K562 (cell line): ENCODE measurements around the gene ZFAND2B. TPM values are rescaled to one million over a fixed set of nuclear protein-coding genes. Genes with fewer than 3 reads are reported as not detected.

Experiments used
- KLF1 ChIP-seq: fragments of 450-650 bp; IDR thresholded peaks from 2 replicates; pipeline ENCODE4 v1.6.1; 2016; ENCODE audit warnings: missing genetic modification characterization, missing compliant biosample characterization
- MTA1 ChIP-seq: fragments of 450-650 bp; IDR thresholded peaks from 2 replicates; pipeline ENCODE4 v1.6.1; 2017; ENCODE audit warnings: borderline replicate concordance
- SRSF7 ChIP-seq: fragments of 200-400 bp; formaldehyde crosslinking; optimal IDR thresholded peaks from 2 replicates; pipeline ENCODE3; 2017; ENCODE audit warnings: mild to moderate bottlenecking, low read depth, low read length
- ZBED1 ChIP-seq: IDR thresholded peaks from 2 replicates; pipeline ENCODE4 v1.6.1; 2014
- ZC3H4 ChIP-seq: sonication (generic); formaldehyde crosslinking; IDR thresholded peaks from 2 replicates; pipeline ENCODE4 v1.9.0; 2021; ENCODE audit warnings: missing genetic modification reagents, borderline replicate concordance
- ZNF316 ChIP-seq: fragments of 450-650 bp; IDR thresholded peaks from 2 replicates; pipeline ENCODE4 v1.6.1; 2016
- polyA plus RNA-seq, 8 experiments: library from polyadenylated mRNA; depleted of rRNA in 4 of 8; stranded (reverse) in 5 of 8; unstranded in 3 of 8; fragments of >200 nt; fragmentation: Nextera tagmentation in 2 of 8; fragmentation: Illumina TruSeq in 1 of 8; extraction: Ambion mirVana in 2 of 8; extraction: Trizol in 1 of 8; gene quantifications; 2 replicates each; pipeline versions ENCODE4 v1.2.1 to v1.2.3, GENCODE V29; 2011 to 2014; ENCODE audit warnings: inconsistent platforms in 1 of 8, missing spikeins in 1 of 8
- total RNA-seq, 7 experiments: library from RNA; depleted of rRNA in 6 of 7; stranded (reverse); fragments of >200 nt in 6 of 7; fragmentation: Illumina TruSeq in 2 of 7; extraction: Trizol in 2 of 7; gene quantifications; 2 replicates each; pipeline versions ENCODE4 v1.2.1 to v1.2.3, GENCODE V29; 2011 to 2021; ENCODE audit warnings: low replicate concordance in 1 of 7
- TF ChIP-seq, protein P1 (sequence below): fragments of 450-650 bp; IDR thresholded peaks from 2 replicates; pipeline ENCODE4 v1.6.1; 2016; ENCODE audit warnings: mild to moderate bottlenecking, moderate library complexity
- TF ChIP-seq, protein P2 (sequence below): fragments of 250-450 bp; sonication (Bioruptor Pico); IDR thresholded peaks from 2 replicates; pipeline ENCODE4 v1.4.0; 2020
- TF ChIP-seq, protein P3 (sequence below), 2 experiments: IDR thresholded peaks; 2 replicates each; pipeline ENCODE4 v1.6.1; 2011; ENCODE audit warnings: borderline replicate concordance in 1 of 2, control low read depth in 1 of 2, low read depth in 1 of 2, low read length in 1 of 2, mild to moderate bottlenecking in 1 of 2, mixed read lengths in 1 of 2, moderate library complexity in 1 of 2; ENCODE audit not compliant: insufficient read depth in 1 of 2, insufficient read length in 1 of 2, poor library complexity in 1 of 2, severe bottlenecking in 1 of 2; ENCODE audit errors: extremely low read depth in 1 of 2

ZFAND2B gene
- total and polyA plus RNA-seq, 9 of the 15 experiments (the other 6 are each of a cell fraction or from before 2014, with no cell fraction given): 9.9 to 33.3 (median 26.1) TPM

DNA sequence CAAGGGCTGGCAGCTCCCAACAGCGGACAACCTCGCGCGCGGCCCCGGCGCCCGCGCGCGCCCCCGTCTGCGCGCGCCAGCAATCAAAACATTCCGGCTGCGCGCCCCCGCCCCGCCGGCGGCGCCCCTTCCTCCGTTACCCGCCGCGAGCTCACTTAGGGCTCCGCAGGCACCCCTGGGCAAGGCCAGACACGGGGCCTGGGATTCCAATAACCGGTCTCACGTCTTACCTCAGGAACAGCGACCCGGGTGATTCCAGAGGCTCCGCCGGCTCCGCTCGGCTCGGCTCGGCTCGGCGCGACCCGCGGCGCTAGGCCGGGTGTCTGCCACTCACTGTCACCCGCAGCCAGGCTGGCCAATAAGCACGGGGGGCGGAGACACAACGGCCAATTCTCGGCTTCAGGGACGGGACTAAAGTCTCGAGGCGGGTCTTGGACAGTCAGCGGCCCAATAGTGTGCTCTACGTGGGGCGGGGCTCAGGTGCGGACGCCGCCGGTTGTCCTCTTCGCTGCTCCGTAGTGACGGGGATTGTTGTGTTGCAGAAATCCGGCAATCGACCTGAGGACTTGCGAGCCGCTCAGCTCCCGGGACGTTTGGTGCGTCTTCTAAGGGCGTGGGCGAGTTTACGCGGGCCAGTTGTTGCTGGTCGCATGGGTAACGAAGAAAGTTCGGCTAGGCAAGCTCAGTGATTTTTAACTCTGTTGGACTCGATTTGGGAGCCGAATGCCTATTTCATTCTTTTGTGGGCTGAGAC lies 22.9 kb downstream of the ZFAND2B start, which contains the start of the genes ANKZF1 and ATG9A (continued):
- TF ChIP-seq, protein P1, sequence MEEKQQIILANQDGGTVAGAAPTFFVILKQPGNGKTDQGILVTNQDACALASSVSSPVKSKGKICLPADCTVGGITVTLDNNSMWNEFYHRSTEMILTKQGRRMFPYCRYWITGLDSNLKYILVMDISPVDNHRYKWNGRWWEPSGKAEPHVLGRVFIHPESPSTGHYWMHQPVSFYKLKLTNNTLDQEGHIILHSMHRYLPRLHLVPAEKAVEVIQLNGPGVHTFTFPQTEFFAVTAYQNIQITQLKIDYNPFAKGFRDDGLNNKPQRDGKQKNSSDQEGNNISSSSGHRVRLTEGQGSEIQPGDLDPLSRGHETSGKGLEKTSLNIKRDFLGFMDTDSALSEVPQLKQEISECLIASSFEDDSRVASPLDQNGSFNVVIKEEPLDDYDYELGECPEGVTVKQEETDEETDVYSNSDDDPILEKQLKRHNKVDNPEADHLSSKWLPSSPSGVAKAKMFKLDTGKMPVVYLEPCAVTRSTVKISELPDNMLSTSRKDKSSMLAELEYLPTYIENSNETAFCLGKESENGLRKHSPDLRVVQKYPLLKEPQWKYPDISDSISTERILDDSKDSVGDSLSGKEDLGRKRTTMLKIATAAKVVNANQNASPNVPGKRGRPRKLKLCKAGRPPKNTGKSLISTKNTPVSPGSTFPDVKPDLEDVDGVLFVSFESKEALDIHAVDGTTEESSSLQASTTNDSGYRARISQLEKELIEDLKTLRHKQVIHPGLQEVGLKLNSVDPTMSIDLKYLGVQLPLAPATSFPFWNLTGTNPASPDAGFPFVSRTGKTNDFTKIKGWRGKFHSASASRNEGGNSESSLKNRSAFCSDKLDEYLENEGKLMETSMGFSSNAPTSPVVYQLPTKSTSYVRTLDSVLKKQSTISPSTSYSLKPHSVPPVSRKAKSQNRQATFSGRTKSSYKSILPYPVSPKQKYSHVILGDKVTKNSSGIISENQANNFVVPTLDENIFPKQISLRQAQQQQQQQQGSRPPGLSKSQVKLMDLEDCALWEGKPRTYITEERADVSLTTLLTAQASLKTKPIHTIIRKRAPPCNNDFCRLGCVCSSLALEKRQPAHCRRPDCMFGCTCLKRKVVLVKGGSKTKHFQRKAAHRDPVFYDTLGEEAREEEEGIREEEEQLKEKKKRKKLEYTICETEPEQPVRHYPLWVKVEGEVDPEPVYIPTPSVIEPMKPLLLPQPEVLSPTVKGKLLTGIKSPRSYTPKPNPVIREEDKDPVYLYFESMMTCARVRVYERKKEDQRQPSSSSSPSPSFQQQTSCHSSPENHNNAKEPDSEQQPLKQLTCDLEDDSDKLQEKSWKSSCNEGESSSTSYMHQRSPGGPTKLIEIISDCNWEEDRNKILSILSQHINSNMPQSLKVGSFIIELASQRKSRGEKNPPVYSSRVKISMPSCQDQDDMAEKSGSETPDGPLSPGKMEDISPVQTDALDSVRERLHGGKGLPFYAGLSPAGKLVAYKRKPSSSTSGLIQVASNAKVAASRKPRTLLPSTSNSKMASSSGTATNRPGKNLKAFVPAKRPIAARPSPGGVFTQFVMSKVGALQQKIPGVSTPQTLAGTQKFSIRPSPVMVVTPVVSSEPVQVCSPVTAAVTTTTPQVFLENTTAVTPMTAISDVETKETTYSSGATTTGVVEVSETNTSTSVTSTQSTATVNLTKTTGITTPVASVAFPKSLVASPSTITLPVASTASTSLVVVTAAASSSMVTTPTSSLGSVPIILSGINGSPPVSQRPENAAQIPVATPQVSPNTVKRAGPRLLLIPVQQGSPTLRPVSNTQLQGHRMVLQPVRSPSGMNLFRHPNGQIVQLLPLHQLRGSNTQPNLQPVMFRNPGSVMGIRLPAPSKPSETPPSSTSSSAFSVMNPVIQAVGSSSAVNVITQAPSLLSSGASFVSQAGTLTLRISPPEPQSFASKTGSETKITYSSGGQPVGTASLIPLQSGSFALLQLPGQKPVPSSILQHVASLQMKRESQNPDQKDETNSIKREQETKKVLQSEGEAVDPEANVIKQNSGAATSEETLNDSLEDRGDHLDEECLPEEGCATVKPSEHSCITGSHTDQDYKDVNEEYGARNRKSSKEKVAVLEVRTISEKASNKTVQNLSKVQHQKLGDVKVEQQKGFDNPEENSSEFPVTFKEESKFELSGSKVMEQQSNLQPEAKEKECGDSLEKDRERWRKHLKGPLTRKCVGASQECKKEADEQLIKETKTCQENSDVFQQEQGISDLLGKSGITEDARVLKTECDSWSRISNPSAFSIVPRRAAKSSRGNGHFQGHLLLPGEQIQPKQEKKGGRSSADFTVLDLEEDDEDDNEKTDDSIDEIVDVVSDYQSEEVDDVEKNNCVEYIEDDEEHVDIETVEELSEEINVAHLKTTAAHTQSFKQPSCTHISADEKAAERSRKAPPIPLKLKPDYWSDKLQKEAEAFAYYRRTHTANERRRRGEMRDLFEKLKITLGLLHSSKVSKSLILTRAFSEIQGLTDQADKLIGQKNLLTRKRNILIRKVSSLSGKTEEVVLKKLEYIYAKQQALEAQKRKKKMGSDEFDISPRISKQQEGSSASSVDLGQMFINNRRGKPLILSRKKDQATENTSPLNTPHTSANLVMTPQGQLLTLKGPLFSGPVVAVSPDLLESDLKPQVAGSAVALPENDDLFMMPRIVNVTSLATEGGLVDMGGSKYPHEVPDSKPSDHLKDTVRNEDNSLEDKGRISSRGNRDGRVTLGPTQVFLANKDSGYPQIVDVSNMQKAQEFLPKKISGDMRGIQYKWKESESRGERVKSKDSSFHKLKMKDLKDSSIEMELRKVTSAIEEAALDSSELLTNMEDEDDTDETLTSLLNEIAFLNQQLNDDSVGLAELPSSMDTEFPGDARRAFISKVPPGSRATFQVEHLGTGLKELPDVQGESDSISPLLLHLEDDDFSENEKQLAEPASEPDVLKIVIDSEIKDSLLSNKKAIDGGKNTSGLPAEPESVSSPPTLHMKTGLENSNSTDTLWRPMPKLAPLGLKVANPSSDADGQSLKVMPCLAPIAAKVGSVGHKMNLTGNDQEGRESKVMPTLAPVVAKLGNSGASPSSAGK: no peak
- TF ChIP-seq SRSF7: no peak
- no peak for TF ChIP-seq MTA1
- no peak for TF ChIP-seq ZC3H4 (CRISPR knock-in tag)
- TF ChIP-seq ZBED1: no peak
- TF ChIP-seq, protein P2, sequence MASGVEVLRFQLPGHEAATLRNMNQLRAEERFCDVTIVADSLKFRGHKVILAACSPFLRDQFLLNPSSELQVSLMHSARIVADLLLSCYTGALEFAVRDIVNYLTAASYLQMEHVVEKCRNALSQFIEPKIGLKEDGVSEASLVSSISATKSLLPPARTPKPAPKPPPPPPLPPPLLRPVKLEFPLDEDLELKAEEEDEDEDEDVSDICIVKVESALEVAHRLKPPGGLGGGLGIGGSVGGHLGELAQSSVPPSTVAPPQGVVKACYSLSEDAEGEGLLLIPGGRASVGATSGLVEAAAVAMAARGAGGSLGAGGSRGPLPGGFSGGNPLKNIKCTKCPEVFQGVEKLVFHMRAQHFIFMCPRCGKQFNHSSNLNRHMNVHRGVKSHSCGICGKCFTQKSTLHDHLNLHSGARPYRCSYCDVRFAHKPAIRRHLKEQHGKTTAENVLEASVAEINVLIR (CRISPR knock-in tag): peak; percentile 20; the same call in 1 of the 2 replicates
- TF ChIP-seq ZNF316: no peak
- TF ChIP-seq, protein P3, sequence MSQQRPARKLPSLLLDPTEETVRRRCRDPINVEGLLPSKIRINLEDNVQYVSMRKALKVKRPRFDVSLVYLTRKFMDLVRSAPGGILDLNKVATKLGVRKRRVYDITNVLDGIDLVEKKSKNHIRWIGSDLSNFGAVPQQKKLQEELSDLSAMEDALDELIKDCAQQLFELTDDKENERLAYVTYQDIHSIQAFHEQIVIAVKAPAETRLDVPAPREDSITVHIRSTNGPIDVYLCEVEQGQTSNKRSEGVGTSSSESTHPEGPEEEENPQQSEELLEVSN (IDR thresholded peaks at IDR 0.05; ENCODE audit: borderline replicate concordance in 1 of 2, extremely low read depth in 1 of 2, insufficient read depth in 1 of 2, insufficient read length in 1 of 2, low read depth in 1 of 2, low read length in 1 of 2, poor library complexity in 1 of 2, severe bottlenecking in 1 of 2): peak; percentile 12 to 45
- TF ChIP-seq KLF1 (tag): peak; percentile 88
